ENCODE measurements around the gene GALNT18. TPM values are rescaled to one million over a fixed set of nuclear protein-coding genes. Genes with fewer than 3 reads are reported as not detected.

Gene GALNT18
- total RNA-seq, 3 donors from 2014 or later (not counting 1 experiment from before 2014, with no cell fraction given), result 0.18 to 0.42 (median 0.38) TPM

GRCh38 chr11:11561991-11562390 lies 59.8 kb downstream of the GALNT18 start:
- Histone ChIP-seq H3K9me3 (ENCODE audit: control insufficient read depth, insufficient read depth, low read length) (no peaks in the 10 kb centered on the region), H3K4me3 (ENCODE audit: low read length) (no peak overlapping the region), H3K27me3 (ENCODE audit: control insufficient read depth, insufficient read depth, low read length) (no peaks in the 10 kb centered on the region), H3K36me3 (ENCODE audit: control insufficient read depth, insufficient read depth, low read length) (no peaks in the 10 kb centered on the region), H3K4me1 (ENCODE audit: control insufficient read depth, insufficient read depth, low read length) (no peaks in the 10 kb centered on the region), H3K27ac (ENCODE audit: low read length) (no peak overlapping the region)
- H3K36me3 Mint-ChIP-seq, result no peaks in the 10 kb centered on the region
- H3K4me1 Mint-ChIP-seq, result peaks cover 8% of the 10 kb centered on the region in 2 donors
- H3K27ac Mint-ChIP-seq, result no peak overlapping the region
- 97% methylated on average over 5 of the region's 5 CpGs for WGBS (ENCODE audit: insufficient coverage)
- ATAC-seq (no peak), DNase-seq (no peak)
- TF ChIP-seq CTCF (IDR thresholded peaks at IDR 0.05), result no peak
- intact Hi-C loops (cut with micrococcal nuclease), result no loop called here
- no peak overlapping the region for H3K4me3 Mint-ChIP-seq
- peaks cover 0 to 10% of the 10 kb centered on the region in 2 donors for H3K9me3 Mint-ChIP-seq
- H3K27me3 Mint-ChIP-seq (ENCODE audit: low read depth in 2 of 2), result no peaks in the 10 kb centered on the region

GRCh38 chr11:11558826-11559225 lies 63.0 kb downstream of the GALNT18 start:
- Mint-ChIP-seq H3K4me1 (no peaks in the 10 kb centered on the region), H3K27me3 (ENCODE audit: low read depth in 2 of 2) (no peaks in the 10 kb centered on the region), H3K4me3 (no peak overlapping the region), H3K27ac (no peak overlapping the region), H3K9me3 (peaks cover 0 to 10% of the 10 kb centered on the region in 2 donors), H3K36me3 (no peaks in the 10 kb centered on the region)
- Histone ChIP-seq H3K4me3 (ENCODE audit: low read length) (no peak overlapping the region), H3K9me3 (ENCODE audit: control insufficient read depth, insufficient read depth, low read length) (no peaks in the 10 kb centered on the region), H3K36me3 (ENCODE audit: control insufficient read depth, insufficient read depth, low read length) (no peaks in the 10 kb centered on the region), H3K27me3 (ENCODE audit: control insufficient read depth, insufficient read depth, low read length) (no peaks in the 10 kb centered on the region), H3K27ac (ENCODE audit: low read length) (no peak overlapping the region), H3K4me1 (ENCODE audit: control insufficient read depth, insufficient read depth, low read length) (no peaks in the 10 kb centered on the region)
- no peak for ATAC-seq
- intact Hi-C loops (cut with micrococcal nuclease), result no loop called here
- no peak for TF ChIP-seq CTCF (IDR thresholded peaks at IDR 0.05)
- no peak for DNase-seq
- 80% methylated on average over 1 of the region's 2 CpGs for WGBS (ENCODE audit: insufficient coverage)

DNA sequence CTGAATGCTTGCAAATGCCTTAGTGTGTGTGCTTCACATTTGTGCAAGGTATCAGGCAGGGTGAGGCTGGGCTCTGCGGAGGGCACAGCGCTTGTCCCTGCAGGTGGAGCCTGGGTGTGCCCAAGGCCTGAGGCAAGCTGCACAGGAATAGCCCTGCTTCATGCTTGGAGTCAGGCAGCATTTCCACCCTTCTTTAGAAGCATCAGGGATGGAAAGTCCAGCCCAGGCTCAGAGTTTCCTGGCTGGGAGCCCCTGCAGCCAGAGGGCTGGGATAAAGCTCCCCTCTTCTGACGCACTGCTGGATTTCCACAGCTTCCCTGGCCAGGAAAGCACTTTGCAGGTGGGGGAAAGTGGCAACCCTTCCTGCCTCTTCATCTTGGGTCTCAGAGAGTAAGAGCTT lies 63.4 kb downstream of the GALNT18 start:
- Histone ChIP-seq H3K36me3 (ENCODE audit: control insufficient read depth, insufficient read depth, low read length) (no peaks in the 10 kb centered on the region), H3K27me3 (ENCODE audit: control insufficient read depth, insufficient read depth, low read length) (no peaks in the 10 kb centered on the region), H3K4me3 (ENCODE audit: low read length) (no peak overlapping the region), H3K27ac (ENCODE audit: low read length) (no peak overlapping the region), H3K4me1 (ENCODE audit: control insufficient read depth, insufficient read depth, low read length) (no peaks in the 10 kb centered on the region), H3K9me3 (ENCODE audit: control insufficient read depth, insufficient read depth, low read length) (no peaks in the 10 kb centered on the region)
- H3K4me3 Mint-ChIP-seq, result no peak overlapping the region
- H3K27ac Mint-ChIP-seq, result no peak overlapping the region
- WGBS (ENCODE audit: insufficient coverage), result 89% methylated on average over 3 of the region's 3 CpGs
- H3K36me3 Mint-ChIP-seq, result no peaks in the 10 kb centered on the region
- intact Hi-C loops (cut with micrococcal nuclease), result no loop called here
- peaks cover 0 to 10% of the 10 kb centered on the region in 2 donors for H3K9me3 Mint-ChIP-seq
- no peak for DNase-seq
- H3K27me3 Mint-ChIP-seq (ENCODE audit: low read depth in 2 of 2), result no peaks in the 10 kb centered on the region
- no peaks in the 10 kb centered on the region for H3K4me1 Mint-ChIP-seq
- TF ChIP-seq CTCF (IDR thresholded peaks at IDR 0.05), result no peak
- ATAC-seq, result no peak

DNA sequence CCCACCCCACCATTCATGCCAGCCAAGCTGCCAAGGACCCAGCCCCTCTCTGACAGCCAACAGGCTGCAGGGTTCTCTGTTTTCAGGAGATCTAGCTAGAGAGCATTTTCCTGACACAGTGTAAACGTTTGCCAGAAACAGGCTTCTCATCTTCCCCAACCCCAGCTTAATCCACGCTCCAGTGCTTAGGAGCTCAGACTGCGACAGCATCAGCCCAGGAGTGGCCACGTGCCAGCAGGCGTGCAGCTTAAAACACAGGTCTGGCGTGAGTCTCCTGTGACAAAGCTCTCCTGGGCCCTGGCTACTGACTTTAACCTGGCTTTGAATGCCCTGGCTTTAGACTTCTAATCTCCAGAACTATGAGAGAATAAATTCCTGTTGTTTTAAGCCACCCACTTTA lies 66.6 kb downstream of the GALNT18 start:
- DNase-seq, result no peak
- no peak overlapping the region for H3K27ac Mint-ChIP-seq
- WGBS (ENCODE audit: insufficient coverage), result 84% methylated on average over 6 of the region's 6 CpGs
- H3K27me3 ChIP-seq (ENCODE audit: control insufficient read depth, insufficient read depth, low read length), result no peaks in the 10 kb centered on the region
- no peaks in the 10 kb centered on the region for H3K9me3 ChIP-seq (ENCODE audit: control insufficient read depth, insufficient read depth, low read length)
- no peak overlapping the region for H3K4me3 ChIP-seq (ENCODE audit: low read length)
- no peaks in the 10 kb centered on the region for H3K36me3 ChIP-seq (ENCODE audit: control insufficient read depth, insufficient read depth, low read length)
- H3K36me3 Mint-ChIP-seq, result no peaks in the 10 kb centered on the region
- H3K4me1 ChIP-seq (ENCODE audit: control insufficient read depth, insufficient read depth, low read length), result no peaks in the 10 kb centered on the region
- intact Hi-C loops (cut with micrococcal nuclease), result no loop called here
- ATAC-seq, result no peak
- no peak overlapping the region for H3K4me3 Mint-ChIP-seq
- no peaks in the 10 kb centered on the region for H3K4me1 Mint-ChIP-seq
- H3K9me3 Mint-ChIP-seq, result peaks cover 0 to 10% of the 10 kb centered on the region in 2 donors
- no peak for TF ChIP-seq CTCF (IDR thresholded peaks at IDR 0.05)
- H3K27me3 Mint-ChIP-seq (ENCODE audit: low read depth in 2 of 2), result no peaks in the 10 kb centered on the region
- no peak overlapping the region for H3K27ac ChIP-seq (ENCODE audit: low read length)

All from natural killer cell (primary cell).